Measurements from ENCODE around the gene TSPYL2.

TSPYL2 gene

DNA sequence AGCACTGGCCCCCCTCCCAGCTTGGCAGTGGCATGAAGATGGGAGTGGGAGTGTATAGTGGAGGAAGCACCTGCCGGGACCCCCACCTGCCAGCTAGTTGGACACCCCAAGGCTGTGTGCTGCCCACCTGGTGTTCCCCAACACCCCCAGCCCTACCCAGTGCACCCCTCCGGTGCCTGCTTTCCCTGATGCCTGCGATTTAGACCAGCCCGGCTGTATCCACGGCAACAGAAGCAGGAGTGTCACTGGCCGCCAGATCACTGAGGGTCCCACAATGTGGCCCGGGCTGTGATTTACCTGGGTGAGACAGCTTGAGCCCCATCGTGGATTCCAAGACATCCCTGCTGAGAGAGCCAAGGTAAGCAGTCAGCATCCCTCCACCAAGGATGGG, 33.0 kb upstream of the TSPYL2 start:
- no peak for DNase-seq (ENCODE audit: low spot score)

DNA sequence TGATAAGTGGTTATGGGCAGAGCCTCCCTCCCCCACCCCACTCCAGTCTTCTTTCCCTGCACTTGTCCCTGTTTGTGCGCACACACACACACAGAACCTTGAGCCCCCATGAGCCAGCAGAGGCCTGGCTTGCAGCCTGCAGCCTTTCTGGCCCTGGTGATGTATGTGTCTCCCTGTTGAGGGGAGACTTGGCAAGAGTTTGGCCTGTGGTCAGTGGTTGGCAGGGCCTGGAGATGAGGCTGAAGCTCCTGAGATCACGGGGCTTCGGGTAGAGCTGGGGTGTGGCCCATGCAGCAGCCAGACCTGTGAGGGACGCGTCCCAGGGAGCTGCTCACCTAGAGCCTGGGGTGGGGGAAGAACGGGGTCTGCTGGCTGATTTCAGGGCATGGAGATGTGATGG, 31.3 kb upstream of the TSPYL2 start:
- TF ChIP-seq, protein P1, sequence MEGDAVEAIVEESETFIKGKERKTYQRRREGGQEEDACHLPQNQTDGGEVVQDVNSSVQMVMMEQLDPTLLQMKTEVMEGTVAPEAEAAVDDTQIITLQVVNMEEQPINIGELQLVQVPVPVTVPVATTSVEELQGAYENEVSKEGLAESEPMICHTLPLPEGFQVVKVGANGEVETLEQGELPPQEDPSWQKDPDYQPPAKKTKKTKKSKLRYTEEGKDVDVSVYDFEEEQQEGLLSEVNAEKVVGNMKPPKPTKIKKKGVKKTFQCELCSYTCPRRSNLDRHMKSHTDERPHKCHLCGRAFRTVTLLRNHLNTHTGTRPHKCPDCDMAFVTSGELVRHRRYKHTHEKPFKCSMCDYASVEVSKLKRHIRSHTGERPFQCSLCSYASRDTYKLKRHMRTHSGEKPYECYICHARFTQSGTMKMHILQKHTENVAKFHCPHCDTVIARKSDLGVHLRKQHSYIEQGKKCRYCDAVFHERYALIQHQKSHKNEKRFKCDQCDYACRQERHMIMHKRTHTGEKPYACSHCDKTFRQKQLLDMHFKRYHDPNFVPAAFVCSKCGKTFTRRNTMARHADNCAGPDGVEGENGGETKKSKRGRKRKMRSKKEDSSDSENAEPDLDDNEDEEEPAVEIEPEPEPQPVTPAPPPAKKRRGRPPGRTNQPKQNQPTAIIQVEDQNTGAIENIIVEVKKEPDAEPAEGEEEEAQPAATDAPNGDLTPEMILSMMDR (IDR thresholded peaks at IDR 0.05; ENCODE audit: extremely low read depth, missing control alignments): no peak

More for the DNA sequence above, 33.0 kb upstream of the TSPYL2 start:
- TF ChIP-seq, protein P1 (IDR thresholded peaks at IDR 0.05; ENCODE audit: extremely low read depth, missing control alignments): no peak

DNA sequence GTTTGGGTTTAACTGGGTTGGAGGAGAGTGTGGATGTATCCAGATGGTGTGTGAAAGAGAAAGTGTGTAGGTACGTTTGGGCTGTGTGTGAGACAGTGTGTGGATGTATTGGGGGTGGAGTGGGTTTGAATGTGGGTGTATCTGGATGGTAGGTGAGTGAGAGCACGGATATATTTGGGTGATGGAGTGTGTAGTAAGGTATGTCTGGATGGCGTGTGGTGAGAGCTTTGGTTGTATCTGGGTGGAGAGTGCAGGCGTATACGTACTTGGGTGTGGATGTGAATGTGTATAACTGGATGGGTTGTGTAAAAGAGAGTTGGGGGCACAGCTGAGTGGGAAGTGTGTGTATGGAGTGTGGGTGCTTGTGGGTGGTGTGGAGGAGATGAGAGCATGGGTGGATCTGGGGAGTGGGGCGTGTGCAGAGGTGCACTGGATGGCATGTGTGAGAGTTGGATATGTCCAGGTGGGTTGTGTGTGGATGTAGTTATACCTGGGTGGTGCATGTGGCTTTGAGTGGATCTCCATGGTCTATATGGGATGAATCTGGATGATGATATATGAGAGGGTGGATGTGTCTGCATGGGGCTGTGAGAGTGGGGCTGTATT, 26.8 kb upstream of the TSPYL2 start:
- no peak for DNase-seq (ENCODE audit: low spot score)
- TF ChIP-seq, protein P1 (IDR thresholded peaks at IDR 0.05; ENCODE audit: extremely low read depth, missing control alignments): no peak

More for the DNA sequence above, 31.3 kb upstream of the TSPYL2 start:
- no peak for DNase-seq (ENCODE audit: low spot score)

DNA sequence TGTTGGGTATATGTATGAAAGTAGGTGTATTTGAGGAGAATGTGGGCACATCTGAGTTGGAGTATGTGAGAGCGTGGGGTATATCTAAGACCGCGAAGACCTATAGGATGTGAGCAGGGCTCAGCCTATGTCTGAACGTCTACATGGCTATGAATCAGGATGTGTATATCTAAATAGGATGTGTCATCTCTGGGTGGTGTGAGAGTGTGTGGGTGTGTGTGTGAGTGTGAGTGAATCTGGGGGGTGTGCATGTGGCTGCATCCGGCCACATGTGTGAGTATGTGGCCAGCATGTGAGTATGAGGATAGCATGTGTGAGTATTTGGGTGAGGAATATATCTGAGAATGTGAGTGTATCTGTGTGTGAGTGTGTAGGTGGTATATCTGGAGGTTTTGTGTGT, 25.9 kb upstream of the TSPYL2 start:
- TF ChIP-seq, protein P1 (IDR thresholded peaks at IDR 0.05; ENCODE audit: extremely low read depth, missing control alignments): no peak
- no peak for DNase-seq (ENCODE audit: low spot score)

DNA sequence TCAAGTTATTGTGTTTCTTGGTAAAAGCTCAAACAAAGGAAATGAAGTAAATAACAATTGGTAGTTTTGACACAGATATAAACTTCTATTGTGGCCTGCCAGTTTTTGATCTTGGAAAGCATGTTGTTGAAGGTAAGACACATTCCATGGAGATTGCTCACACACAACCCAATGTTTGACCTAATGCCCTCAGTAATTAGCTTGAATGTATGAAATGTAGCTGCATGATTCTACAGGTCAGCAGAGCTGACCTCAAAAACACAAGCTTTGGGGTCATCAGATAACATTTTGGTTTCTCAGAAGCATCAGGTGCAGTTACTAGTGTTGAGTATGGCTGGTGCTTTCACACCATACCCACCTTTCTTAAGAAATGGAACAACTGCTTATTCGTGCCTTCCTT, 17.1 kb upstream of the TSPYL2 start:
- no peak for DNase-seq (ENCODE audit: low spot score)
- TF ChIP-seq, protein P1 (IDR thresholded peaks at IDR 0.05; ENCODE audit: extremely low read depth, missing control alignments): no peak

DNA sequence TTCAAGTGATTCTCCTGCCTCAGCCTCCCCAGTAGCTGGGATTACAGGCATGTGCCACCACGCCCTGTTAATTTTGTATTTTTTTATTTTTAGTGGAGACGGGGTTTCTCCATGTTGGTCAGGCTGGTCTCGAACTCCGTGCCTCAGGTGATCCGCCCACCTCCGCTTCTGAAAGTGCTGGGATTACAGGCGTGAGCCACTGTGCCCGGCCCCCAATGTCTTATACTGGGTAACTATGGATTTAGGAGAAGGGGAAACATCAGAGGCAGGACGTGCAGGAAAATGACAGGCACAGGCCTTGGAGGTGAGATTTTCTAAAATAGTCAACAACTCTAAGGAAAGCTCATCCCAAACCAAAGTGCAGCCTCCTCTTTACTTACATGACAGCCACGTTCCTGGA, 11.1 kb upstream of the TSPYL2 start:
- TF ChIP-seq, protein P1 (IDR thresholded peaks at IDR 0.05; ENCODE audit: extremely low read depth, missing control alignments): no peak
- DNase-seq (ENCODE audit: low spot score): no peak

DNA sequence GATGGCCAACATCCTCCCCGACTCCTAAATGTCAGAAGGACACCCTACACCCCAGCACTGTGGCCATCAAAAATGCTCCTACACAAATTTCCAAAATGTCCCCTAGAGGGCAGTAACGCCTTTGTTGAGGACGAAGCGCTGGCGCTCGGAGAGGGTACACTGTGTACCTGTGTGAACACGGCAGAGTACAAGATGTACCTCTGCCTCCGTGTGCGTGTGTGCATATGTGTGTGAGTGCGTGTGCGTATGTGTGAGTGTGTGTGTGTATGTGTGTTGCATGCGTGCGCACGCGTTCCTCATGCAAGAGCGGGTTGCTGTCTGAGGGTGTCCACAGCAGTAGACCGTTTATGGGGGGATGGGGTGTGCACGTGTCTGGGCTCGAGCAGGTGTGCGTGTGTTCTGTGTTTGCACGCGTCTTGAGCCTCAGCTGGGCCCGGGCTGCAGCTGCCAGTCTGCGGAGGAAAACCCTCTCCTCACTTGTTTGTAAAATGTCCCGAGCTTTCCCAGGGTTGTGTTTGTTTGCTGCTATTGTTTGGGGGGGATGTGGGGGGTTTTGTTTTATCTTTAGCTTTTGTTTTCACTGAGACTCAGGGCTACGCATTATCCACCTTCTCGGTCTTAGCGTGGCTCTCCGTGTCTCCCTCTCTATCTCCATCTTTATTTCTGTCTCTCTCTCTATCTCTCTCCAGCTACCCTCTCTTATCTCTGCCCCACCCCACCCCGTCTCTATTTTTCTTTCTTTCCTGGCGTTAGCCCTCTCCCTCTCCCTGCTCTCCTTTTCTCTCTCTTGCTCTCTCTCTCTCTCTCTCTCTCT, 10.4 kb upstream of the TSPYL2 start:
- TF ChIP-seq, protein P1 (IDR thresholded peaks at IDR 0.05; ENCODE audit: extremely low read depth, missing control alignments): peak; percentile 30
- DNase-seq (ENCODE audit: low spot score): peak; percentile 68
